MM.1S (cell line): ENCODE results near the gene CFL2.

Experiments
- DNase-seq: peaks from one replicate; pipeline ENCODE4 v3.0.0-alpha.2; 2015
- H2AFZ ChIP-seq: fragments of 300-600 bp; sonication (generic); 2 replicates; pipeline ENCODE4 v1.6.0; 2016; ENCODE audit warnings: antibody characterized with exemption, low read length
- H3F3A ChIP-seq: fragments of 300-600 bp; sonication (generic); 2 replicates; pipeline ENCODE4 v1.6.1; 2016; ENCODE audit warnings: mild to moderate bottlenecking, antibody characterized with exemption, low read length, moderate library complexity, mixed read lengths; ENCODE audit not compliant: insufficient read depth
- H3K27ac ChIP-seq: fragments of 300-600 bp; sonication (generic); 2 replicates; pipeline ENCODE4 v1.5.1; 2016; ENCODE audit warnings: mild to moderate bottlenecking, low read length
- H3K27me3 ChIP-seq: fragments of 300-600 bp; sonication (generic); replicated peaks from 2 replicates; pipeline ENCODE4 v1.6.0; 2016; ENCODE audit warnings: low read length; ENCODE audit not compliant: insufficient read depth
- H3K36me3 ChIP-seq: fragments of 300-600 bp; sonication (generic); replicated peaks from 2 replicates; pipeline ENCODE4 v1.6.1; 2016; ENCODE audit warnings: mild to moderate bottlenecking, low read length, mixed read lengths; ENCODE audit not compliant: insufficient read depth
- H3K4me1 ChIP-seq: fragments of 300-600 bp; sonication (generic); 2 replicates; pipeline ENCODE4 v1.6.1; 2016; ENCODE audit warnings: low read length, mixed read lengths
- H3K4me2 ChIP-seq: fragments of 300-600 bp; sonication (generic); 2 replicates; pipeline ENCODE4 v1.6.0; 2016; ENCODE audit warnings: low read depth, low read length
- H3K4me3 ChIP-seq: fragments of 300-600 bp; sonication (generic); 2 replicates; pipeline ENCODE4 v1.5.1; 2016; ENCODE audit warnings: low read length, mixed read lengths
- H3K79me2 ChIP-seq: fragments of 300-600 bp; sonication (generic); 2 replicates; pipeline ENCODE4 v1.6.1; 2016; ENCODE audit warnings: mixed run types, low read length, mixed read lengths
- H3K9ac ChIP-seq: fragments of 300-600 bp; sonication (generic); 2 replicates; pipeline ENCODE4 v1.6.1; 2016; ENCODE audit warnings: low read length, mixed read lengths
- H3K9me2 ChIP-seq: fragments of 300-600 bp; sonication (generic); replicated peaks from 2 replicates; pipeline ENCODE4 v1.6.1; 2016; ENCODE audit warnings: mild to moderate bottlenecking, low read length, mixed read lengths; ENCODE audit not compliant: insufficient read depth
- H3K9me3 ChIP-seq: fragments of 300-600 bp; sonication (generic); replicated peaks from 2 replicates; pipeline ENCODE4 v1.6.1; 2016; ENCODE audit warnings: mild to moderate bottlenecking, low read length, mixed read lengths; ENCODE audit not compliant: insufficient read depth
- H4K20me1 ChIP-seq: fragments of 300-600 bp; sonication (generic); 2 replicates; pipeline ENCODE4 v1.6.1; 2016; ENCODE audit warnings: mild to moderate bottlenecking, low read length, moderate library complexity, mixed read lengths; ENCODE audit not compliant: insufficient read depth
- CTCF ChIP-seq: fragments of 300-600 bp; sonication (generic); IDR thresholded peaks from 2 replicates; pipeline ENCODE4 v1.5.1; 2016; ENCODE audit warnings: antibody characterized with exemption, low read length, mixed read lengths
- EZH2 ChIP-seq: fragments of 300-600 bp; sonication (generic); optimal IDR thresholded peaks from 2 replicates; pipeline ENCODE3; 2017; ENCODE audit warnings: low read depth, mild to moderate bottlenecking, antibody characterized with exemption, low read length, mixed read lengths
- EZH2phosphoT487 ChIP-seq: fragments of 300-600 bp; sonication (generic); IDR thresholded peaks from 2 replicates; pipeline ENCODE4 v1.6.1; 2018; ENCODE audit warnings: antibody characterized with exemption, low read length

The CFL2 gene

GRCh38 chr14:34714320-34715126, at the start of gene CFL2:
CFL2 (minus strand) TSS chr14:34714593; CDS start chr14:34714540, 53 bp downstream.
- Histone ChIP-seq H3F3A (peaks cover 3% of the 10 kb centered on the region; the same call in 1 of the 2 replicates), H2AFZ (0 out of 2 replicates have a peak within 1 kb of the TSS, but pooled peaks have one; percentile 38), H3K9me2 (no peaks in the 10 kb centered on the region), H3K27me3 (no peaks in the 10 kb centered on the region), H3K4me1 (peaks cover 19% of the 10 kb centered on the region), H4K20me1 (no peaks in the 10 kb centered on the region), H3K4me2 (peak within 1 kb of the TSS; percentile 66), H3K9me3 (no peaks in the 10 kb centered on the region), H3K4me3 (peak within 1 kb of the TSS; percentile 73), H3K27ac (peak within 1 kb of the TSS; percentile 52; the same call in 1 of the 2 replicates), H3K79me2 (peaks cover 28% of the 10 kb centered on the region), H3K9ac (peak within 1 kb of the TSS; percentile 70), H3K36me3 (no peaks in the 10 kb centered on the region)
- TF ChIP-seq CTCF (no peak), EZH2phosphoT487 (no peak), EZH2 (no peak)
- peak; percentile 64 for DNase-seq

DNA sequence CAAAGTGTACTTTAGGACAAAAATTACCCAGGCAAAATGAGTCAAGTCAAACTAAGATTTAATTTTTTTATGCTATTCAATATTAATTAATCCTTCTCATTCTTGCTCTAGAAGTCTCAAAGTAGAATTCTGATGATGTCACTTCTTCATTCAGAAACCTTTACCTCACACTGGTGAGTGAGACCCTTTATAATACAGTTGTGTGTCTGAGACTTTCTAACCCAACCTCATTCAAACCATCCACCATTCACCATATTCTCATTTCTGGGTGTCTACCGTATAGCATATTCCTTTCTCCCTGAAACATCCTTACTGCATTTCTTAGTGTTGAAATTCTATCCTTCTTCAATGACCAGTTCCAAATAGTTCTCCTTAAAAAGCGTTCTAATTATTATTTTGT, 40.8 kb upstream of the CFL2 start:
- no peak overlapping the region for H3K4me3 ChIP-seq
- H2AFZ ChIP-seq = no peak overlapping the region
- no peak for DNase-seq
- no peaks in the 10 kb centered on the region for H3K4me1 ChIP-seq
- H3K27ac ChIP-seq = no peak overlapping the region
- no peaks in the 10 kb centered on the region for H3K79me2 ChIP-seq
- H3F3A ChIP-seq = no peaks in the 10 kb centered on the region
- no peak overlapping the region for H3K4me2 ChIP-seq
- no peaks in the 10 kb centered on the region for H3K9me2 ChIP-seq
- H4K20me1 ChIP-seq = no peaks in the 10 kb centered on the region
- H3K27me3 ChIP-seq = no peaks in the 10 kb centered on the region
- no peak for TF ChIP-seq EZH2
- TF ChIP-seq EZH2phosphoT487 = no peak
- no peak for TF ChIP-seq CTCF
- no peaks in the 10 kb centered on the region for H3K9me3 ChIP-seq
- H3K36me3 ChIP-seq = no peaks in the 10 kb centered on the region
- H3K9ac ChIP-seq = no peak overlapping the region

DNA sequence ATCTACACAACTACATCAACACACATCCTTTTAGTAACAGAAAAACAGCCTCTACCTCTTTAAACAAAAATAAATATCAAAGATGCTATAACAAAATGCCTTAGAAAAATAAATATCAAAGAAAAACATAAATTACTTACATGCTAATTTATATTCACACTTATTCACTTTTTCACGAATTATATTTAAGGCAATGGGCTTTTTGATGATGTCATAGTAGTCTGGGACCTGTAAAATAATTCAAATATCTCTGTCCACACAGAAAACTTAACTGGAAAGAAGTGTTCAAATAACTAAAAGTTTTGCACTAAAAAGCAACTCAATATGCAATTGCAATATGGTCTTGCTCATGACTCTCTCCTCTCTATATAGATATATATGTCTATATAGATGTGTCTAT, 40.3 kb upstream of the CFL2 start:
- no peaks in the 10 kb centered on the region for H3K9me3 ChIP-seq
- no peaks in the 10 kb centered on the region for H4K20me1 ChIP-seq
- H3K4me1 ChIP-seq = no peaks in the 10 kb centered on the region
- H3F3A ChIP-seq = no peaks in the 10 kb centered on the region
- TF ChIP-seq CTCF = no peak
- TF ChIP-seq EZH2phosphoT487 = no peak
- TF ChIP-seq EZH2 = no peak
- H3K4me2 ChIP-seq = no peak overlapping the region
- H2AFZ ChIP-seq = no peak overlapping the region
- no peaks in the 10 kb centered on the region for H3K27me3 ChIP-seq
- H3K27ac ChIP-seq = no peak overlapping the region
- no peaks in the 10 kb centered on the region for H3K9me2 ChIP-seq
- no peak overlapping the region for H3K4me3 ChIP-seq
- DNase-seq = no peak
- H3K36me3 ChIP-seq = no peaks in the 10 kb centered on the region
- no peaks in the 10 kb centered on the region for H3K79me2 ChIP-seq
- no peak overlapping the region for H3K9ac ChIP-seq
